Choroid plexus epithelial cell (primary cell): ENCODE data around the gene PAX5.
"Not testable (repeated sequence)": the region's sequence is repeated elsewhere in the genome, so short reads cannot be mapped to it uniquely, and the experiment has no call there.

Source experiments
- DNase-seq: peaks from one replicate; pipeline ENCODE4 v3.0.0-alpha.2; 2010; ENCODE audit warnings: low read depth
- H3K4me3 ChIP-seq: 2 replicates; pipeline ENCODE4 v1.5.1; 2011; ENCODE audit warnings: low read depth, mild to moderate bottlenecking, control low read depth, low read length, moderate library complexity
- CTCF ChIP-seq: conservative IDR thresholded peaks from 2 replicates; pipeline ENCODE4 v1.5.1; 2011; ENCODE audit warnings: low read depth, mild to moderate bottlenecking, control low read depth, inconsistent platforms, low read length, moderate library complexity

Gene PAX5

GRCh38 chr9:36873247-36873875 is 160.7 kb downstream of the PAX5 start:
- DNase-seq = peak; percentile 71
- peak; percentile 95 for TF ChIP-seq CTCF

GRCh38 chr9:36872641-36873040 is 161.4 kb downstream of the PAX5 start:
- no peak for DNase-seq
- no peak for TF ChIP-seq CTCF
- no peak overlapping the region for H3K4me3 ChIP-seq

More at GRCh38 chr9:36873247-36873875, 160.7 kb downstream of the PAX5 start:
- H3K4me3 ChIP-seq = no peak overlapping the region

GRCh38 chr9:36871606-36872005 is 162.5 kb downstream of the PAX5 start:
- no peak overlapping the region for H3K4me3 ChIP-seq
- DNase-seq = no peak
- no peak for TF ChIP-seq CTCF

- no peak overlapping the region for H3K4me3 ChIP-seq
- DNase-seq = no peak
- TF ChIP-seq CTCF = no peak
Observed at GRCh38 chr9:36870960-36871359, 163.1 kb downstream of the PAX5 start.

GRCh38 chr9:36869605-36870004 is 164.5 kb downstream of the PAX5 start:
- H3K4me3 ChIP-seq, DNase-seq: not testable (repeated sequence)

GRCh38 chr9:36868586-36869282 is 165.3 kb downstream of the PAX5 start:
- TF ChIP-seq CTCF = no peak
- DNase-seq = no peak

GRCh38 chr9:36867672-36868471 is 166.2 kb downstream of the PAX5 start:
- no peak for DNase-seq
- no peak for TF ChIP-seq CTCF
- no peak overlapping the region for H3K4me3 ChIP-seq

More at GRCh38 chr9:36868586-36869282, 165.3 kb downstream of the PAX5 start:
- no peak overlapping the region for H3K4me3 ChIP-seq
